Mucosa of descending colon (tissue), 3 donors: Measurements from ENCODE around the gene MYO1E. TPM values are rescaled to one million over a fixed set of nuclear protein-coding genes. Genes with fewer than 3 reads are reported as not detected.

Source experiments
- ATAC-seq: fragments of 200-7000 bp; cut with Tn5 transposase; one replicate; pipeline ENCODE4 v1.9.1; 2020; ENCODE audit warnings: mild to moderate bottlenecking, moderate library complexity
- DNase-seq, 3 donors: peaks; one replicate each; pipeline ENCODE4 v3.0.0-alpha.2; 2020
- H3K36me3 ChIP-seq: fragments of 200-600 bp; one replicate; pipeline ENCODE4 v1.8.0; 2021; ENCODE audit warnings: low read depth, mild to moderate bottlenecking
- H3K4me1 ChIP-seq: fragments of 200-600 bp; one replicate; pipeline ENCODE4 v1.8.0; 2021; ENCODE audit warnings: low read depth, mild to moderate bottlenecking
- H3K4me3 ChIP-seq: fragments of 200-600 bp; one replicate; pipeline ENCODE4 v1.8.0; 2021; ENCODE audit warnings: mild to moderate bottlenecking
- H3K9me3 ChIP-seq: fragments of 200-600 bp; one replicate; pipeline ENCODE4 v1.8.0; 2021; ENCODE audit warnings: mild to moderate bottlenecking
- CTCF ChIP-seq: fragments of 200-600 bp; IDR thresholded peaks from one replicate; pipeline ENCODE4 v1.8.0; 2022; ENCODE audit warnings: antibody characterized with exemption, mild to moderate bottlenecking
- intact Hi-C, 2 donors: fragments of 100-400 bp; cut with DNase I in 1 of 2; cut with micrococcal nuclease in 1 of 2; formaldehyde crosslinking; loops; one replicate each; pipeline versions ENCODE4 v1.11.0 to v1.11.1; 2022; cut with DNase I, micrococcal nuclease
- total RNA-seq, 3 donors: library from RNA; stranded (reverse); fragmentation: NEBNext Ultra II Directional in 2 of 3; extraction: Animal tissue kit (Norgen Biotek cat#: 25700) in 2 of 3; gene quantifications; one replicate each; pipeline versions ENCODE4 v1.2.1 to v1.2.4, GENCODE V29; 2021 to 2023
- donor health status: DM: no; HTN: no; CAD: no; lungs with moderate emphysema.
- donor health status: DM: no; HTN: no; CAD: no.
- donor health status: DM: no; HTN: yes; CAD: no.

MYO1E gene
- total RNA-seq, 3 donors from 2014 or later, result 189 to 325 (median 283) TPM

- no peak for DNase-seq
- no peak for TF ChIP-seq CTCF
- no peak for ATAC-seq
- Histone ChIP-seq H3K4me1 (peaks cover 4% of the 10 kb centered on the region), H3K36me3 (no peaks in the 10 kb centered on the region), H3K9me3 (no peaks in the 10 kb centered on the region), H3K4me3 (no peak overlapping the region)
- intact Hi-C loops, result no loop called here
Measured at GRCh38 chr15:59355730-59356129, 16.9 kb downstream of the MYO1E start.

GRCh38 chr15:59354417-59355031, 18.1 kb downstream of the MYO1E start:
- H3K36me3 ChIP-seq, result no peaks in the 10 kb centered on the region
- no peak for TF ChIP-seq CTCF
- H3K9me3 ChIP-seq, result no peaks in the 10 kb centered on the region
- peaks cover 4% of the 10 kb centered on the region for H3K4me1 ChIP-seq
- intact Hi-C loops, result no loop called here
- no peak for ATAC-seq
- H3K4me3 ChIP-seq, result no peak overlapping the region
- DNase-seq, result no peak

GRCh38 chr15:59353994-59354416, 18.7 kb downstream of the MYO1E start:
- Histone ChIP-seq H3K36me3 (no peaks in the 10 kb centered on the region), H3K9me3 (no peaks in the 10 kb centered on the region), H3K4me3 (no peak overlapping the region), H3K4me1 (peaks cover 4% of the 10 kb centered on the region)
- ATAC-seq (no peak), DNase-seq (no peak)
- no peak for TF ChIP-seq CTCF
- intact Hi-C loops, result no loop called here

GRCh38 chr15:59352683-59353082, 20.0 kb downstream of the MYO1E start:
- DNase-seq (no peak), ATAC-seq (no peak)
- intact Hi-C loops, result no loop called here
- no peak for TF ChIP-seq CTCF
- no peaks in the 10 kb centered on the region for H3K36me3 ChIP-seq
- H3K4me1 ChIP-seq, result peaks cover 4% of the 10 kb centered on the region
- no peaks in the 10 kb centered on the region for H3K9me3 ChIP-seq
- no peak overlapping the region for H3K4me3 ChIP-seq

GRCh38 chr15:59352189-59352588, 20.5 kb downstream of the MYO1E start:
- ATAC-seq (no peak), DNase-seq (no peak)
- Histone ChIP-seq H3K4me3 (no peak overlapping the region), H3K4me1 (peaks cover 4% of the 10 kb centered on the region), H3K9me3 (no peaks in the 10 kb centered on the region), H3K36me3 (no peaks in the 10 kb centered on the region)
- TF ChIP-seq CTCF, result no peak
- intact Hi-C loops, result no loop called here

- intact Hi-C loops, result no loop called here
Measured at GRCh38 chr15:59350421-59350732, 22.3 kb downstream of the MYO1E start.

More at GRCh38 chr15:59350421-59350732, 22.3 kb downstream of the MYO1E start:
- DNase-seq (no peak), ATAC-seq (no peak)
- TF ChIP-seq CTCF, result no peak
- Histone ChIP-seq H3K4me3 (no peak overlapping the region), H3K4me1 (peaks cover 4% of the 10 kb centered on the region), H3K9me3 (no peaks in the 10 kb centered on the region), H3K36me3 (no peaks in the 10 kb centered on the region)
